GM19328 (cell line): ENCODE measurements around the gene TEX47.

Experiments
- ATAC-seq: cut with Tn5 transposase; IDR thresholded peaks from one replicate; pipeline ENCODE4 v1.9.1; 2021; ENCODE audit warnings: mild to moderate bottlenecking, moderate library complexity; ENCODE audit not compliant: unreplicated experiment

TEX47 gene

GRCh38 chr7:88756802-88757201 is 38.7 kb downstream of the TEX47 start:
- no peak for ATAC-seq

GRCh38 chr7:88746126-88746525 is 49.4 kb downstream of the TEX47 start:
- ATAC-seq: no peak
